Pulmonary artery endothelial cell (primary cell): ENCODE measurements around the gene ARHGAP31. TPM values are rescaled to one million over a fixed set of nuclear protein-coding genes. Genes with fewer than 3 reads are reported as not detected.
"Not testable (repeated sequence)": the region's sequence is repeated elsewhere in the genome, so short reads cannot be mapped to it uniquely, and the experiment has no call there.

Source experiments
- DNase-seq: peaks from one replicate; pipeline ENCODE4 v3.0.0-alpha.2; 2011; ENCODE audit warnings: low read depth, low spot score
- total RNA-seq: library from RNA; depleted of rRNA; stranded (reverse); fragments of >200 nt; gene quantifications from 2 replicates; pipeline ENCODE4 v1.2.3, GENCODE V29; 2014

ARHGAP31 gene
- total RNA-seq, 1 donor from 2014 or later = 24.0 TPM

- DNase-seq = no peak
Observed at GRCh38 chr3:119349354-119350041, 55.3 kb downstream of the ARHGAP31 start.

GRCh38 chr3:119350114-119350513, 55.9 kb downstream of the ARHGAP31 start:
- peak; percentile 66 for DNase-seq

GRCh38 chr3:119351581-119351980, 57.4 kb downstream of the ARHGAP31 start:
- no peak for DNase-seq

GRCh38 chr3:119352034-119352609, 57.9 kb downstream of the ARHGAP31 start:
- DNase-seq = no peak

- DNase-seq = no peak
Observed at GRCh38 chr3:119352863-119353527, 58.8 kb downstream of the ARHGAP31 start.

- DNase-seq = not testable (repeated sequence)
Observed at GRCh38 chr3:119355608-119356007, 61.4 kb downstream of the ARHGAP31 start.

GRCh38 chr3:119356646-119357045, 62.5 kb downstream of the ARHGAP31 start:
- DNase-seq = no peak

GRCh38 chr3:119357190-119357589, 63.0 kb downstream of the ARHGAP31 start:
- no peak for DNase-seq

- DNase-seq = no peak
Observed at GRCh38 chr3:119359476-119360326, 65.5 kb downstream of the ARHGAP31 start.

- DNase-seq = no peak
Observed at GRCh38 chr3:119360736-119361462, 66.7 kb downstream of the ARHGAP31 start.

GRCh38 chr3:119362010-119362409, 67.8 kb downstream of the ARHGAP31 start:
- no peak for DNase-seq

- DNase-seq = no peak
Observed at GRCh38 chr3:119362940-119363725, 69.0 kb downstream of the ARHGAP31 start.

- DNase-seq = no peak
Observed at GRCh38 chr3:119364401-119364800, 70.2 kb downstream of the ARHGAP31 start.

- no peak for DNase-seq
Observed at GRCh38 chr3:119365418-119365817, 71.2 kb downstream of the ARHGAP31 start.

- no peak for DNase-seq
Observed at GRCh38 chr3:119367000-119367399, 72.8 kb downstream of the ARHGAP31 start.

GRCh38 chr3:119368298-119368697, 74.1 kb downstream of the ARHGAP31 start:
- DNase-seq = no peak

- DNase-seq = not testable (repeated sequence)
Observed at GRCh38 chr3:119371786-119372185, 77.6 kb downstream of the ARHGAP31 start.

- no peak for DNase-seq
Observed at GRCh38 chr3:119375106-119375505, 80.9 kb downstream of the ARHGAP31 start.

- DNase-seq = no peak
Observed at GRCh38 chr3:119375510-119375909, 81.3 kb downstream of the ARHGAP31 start.

GRCh38 chr3:119376758-119377157, 82.6 kb downstream of the ARHGAP31 start:
- DNase-seq = no peak
